HG03175 (cell line): Measurements from ENCODE around the gene SDC1.

Source experiments
- ATAC-seq: cut with Tn5 transposase; IDR thresholded peaks from one replicate; pipeline ENCODE4 v1.9.1; 2021; ENCODE audit warnings: mild to moderate bottlenecking, moderate library complexity; ENCODE audit not compliant: unreplicated experiment

SDC1 gene

DNA sequence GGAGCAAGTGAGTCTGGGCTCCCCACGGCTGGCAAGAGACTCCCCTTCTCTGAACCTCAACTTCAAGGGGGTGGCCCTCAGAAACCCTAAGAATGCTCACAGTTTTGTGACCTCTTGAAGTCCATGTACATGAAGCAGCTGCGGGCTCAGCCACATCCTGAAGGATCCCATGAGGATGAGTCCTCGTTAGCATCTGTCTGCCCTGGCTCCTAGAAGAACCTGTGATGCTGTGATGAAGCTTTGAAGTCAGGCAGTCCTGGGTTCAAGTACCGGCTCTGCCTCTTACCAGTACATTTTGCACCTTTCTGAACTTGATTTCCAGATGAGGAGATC lies 38.1 kb downstream of the SDC1 start:
- ATAC-seq, result no peak

- ATAC-seq, result no peak
These were observed 38.7 kb downstream of the SDC1 start for GRCh38 chr2:20186078-20186854.

- ATAC-seq, result no peak
These were observed 39.5 kb downstream of the SDC1 start for GRCh38 chr2:20185176-20186022.

- ATAC-seq, result no peak
These were observed 40.6 kb downstream of the SDC1 start for GRCh38 chr2:20184067-20184938.

DNA sequence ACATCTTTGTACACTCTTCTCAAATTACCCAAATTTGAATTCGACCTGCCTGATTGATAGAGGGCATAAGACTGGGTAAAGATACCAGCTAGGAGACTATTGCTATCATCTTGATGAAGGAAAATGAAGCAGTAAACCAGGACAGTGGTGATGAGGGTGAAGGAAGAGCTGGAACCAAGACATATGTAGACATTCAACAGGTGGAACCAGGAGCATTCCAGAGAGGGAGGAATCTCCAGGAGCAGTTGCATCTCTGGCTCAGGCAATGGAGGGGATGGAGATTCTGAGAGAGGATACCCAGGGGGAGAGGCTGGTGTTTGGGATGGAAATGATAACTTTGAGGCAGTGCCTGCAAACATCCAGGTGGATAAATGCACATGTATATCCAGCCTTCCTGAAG lies 41.6 kb downstream of the SDC1 start:
- no peak for ATAC-seq

GRCh38 chr2:20182241-20182931 lies 42.5 kb downstream of the SDC1 start:
- ATAC-seq, result no peak

DNA sequence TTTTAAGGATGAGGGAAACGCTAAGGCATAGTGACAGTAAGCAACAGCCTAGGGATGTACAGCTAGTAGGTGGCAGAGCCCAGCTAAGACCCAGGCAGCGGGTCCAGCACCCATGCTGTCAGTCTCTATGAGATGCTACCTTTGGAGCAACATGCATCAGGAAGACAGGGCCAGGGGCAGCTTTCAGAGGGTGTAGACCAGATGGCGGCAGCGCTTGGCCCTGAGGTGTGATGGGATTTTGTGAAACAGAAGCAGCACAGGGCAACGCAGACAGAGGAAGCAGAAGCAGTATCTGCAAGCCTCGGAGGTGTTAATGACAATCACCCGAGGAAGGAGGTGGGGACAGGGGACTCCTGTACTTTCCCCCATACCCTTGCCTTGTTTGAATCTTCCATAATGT lies 43.2 kb downstream of the SDC1 start:
- no peak for ATAC-seq

DNA sequence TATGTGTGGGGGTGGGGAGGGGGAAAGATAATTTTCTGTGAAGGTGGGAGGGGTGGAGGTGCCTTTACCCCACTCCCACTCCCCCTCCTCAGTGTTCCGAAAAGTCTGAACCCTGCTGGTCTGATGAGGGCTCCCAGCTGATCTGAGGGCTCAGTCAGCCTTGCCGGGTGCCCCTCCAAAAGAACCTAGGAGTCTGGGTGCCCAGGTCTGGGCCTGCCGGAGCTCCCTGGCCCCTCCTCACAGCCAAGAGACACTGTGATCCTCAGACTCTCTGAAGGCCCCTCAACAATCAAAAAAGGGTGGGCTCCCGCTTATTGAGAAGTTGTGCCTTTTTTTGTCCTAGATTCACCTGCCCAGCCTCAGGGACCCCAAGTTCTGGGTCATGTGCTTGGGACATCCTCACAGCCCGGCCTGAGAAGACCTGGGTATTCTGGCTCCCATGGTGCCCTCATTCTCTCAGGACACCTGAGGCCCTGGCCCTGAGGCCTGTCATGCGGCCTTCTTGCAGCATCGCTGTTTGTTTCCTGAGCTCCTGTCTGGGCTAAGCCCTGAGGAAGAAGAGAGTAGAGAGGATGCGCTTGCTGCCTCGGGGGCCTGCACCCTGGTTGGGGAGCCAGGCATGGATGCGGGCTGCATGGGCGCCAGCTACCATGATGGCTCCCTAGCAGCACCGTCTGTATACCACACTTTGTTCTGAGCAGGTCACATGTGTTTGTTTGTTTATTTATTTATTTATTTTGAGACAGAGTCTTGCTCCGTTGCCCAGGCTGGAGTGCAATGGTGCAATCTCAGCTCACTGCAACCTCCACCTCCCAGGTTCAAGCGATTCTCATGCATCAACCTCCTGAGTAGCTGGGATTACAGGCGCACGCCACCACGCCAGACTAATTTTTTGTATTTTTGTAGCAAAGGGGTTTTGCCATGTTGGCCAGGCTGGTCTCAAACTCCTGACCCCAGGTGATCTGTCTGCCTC lies 44.0 kb downstream of the SDC1 start:
- no peak for ATAC-seq

- ATAC-seq, result no peak
These were observed 45.0 kb downstream of the SDC1 start for GRCh38 chr2:20179755-20180594.

DNA sequence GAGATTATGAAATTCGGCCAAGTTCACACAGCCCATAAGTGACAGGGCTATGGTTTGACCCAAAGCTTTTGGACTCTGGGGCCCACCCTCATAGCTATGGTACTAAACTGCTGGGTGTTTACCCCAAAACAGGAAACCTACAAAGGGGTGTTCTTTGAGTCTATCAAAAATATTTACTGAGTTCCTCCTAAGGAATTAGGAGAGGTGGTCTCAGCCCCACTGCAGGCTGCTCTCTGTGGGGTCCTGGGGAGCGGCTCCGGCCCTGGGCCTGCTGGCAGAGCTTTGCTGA lies 45.5 kb downstream of the SDC1 start:
- no peak for ATAC-seq

GRCh38 chr2:20178666-20179465 lies 46.1 kb downstream of the SDC1 start:
- no peak for ATAC-seq

- no peak for ATAC-seq
These were observed 46.7 kb downstream of the SDC1 start for GRCh38 chr2:20178249-20178607.

DNA sequence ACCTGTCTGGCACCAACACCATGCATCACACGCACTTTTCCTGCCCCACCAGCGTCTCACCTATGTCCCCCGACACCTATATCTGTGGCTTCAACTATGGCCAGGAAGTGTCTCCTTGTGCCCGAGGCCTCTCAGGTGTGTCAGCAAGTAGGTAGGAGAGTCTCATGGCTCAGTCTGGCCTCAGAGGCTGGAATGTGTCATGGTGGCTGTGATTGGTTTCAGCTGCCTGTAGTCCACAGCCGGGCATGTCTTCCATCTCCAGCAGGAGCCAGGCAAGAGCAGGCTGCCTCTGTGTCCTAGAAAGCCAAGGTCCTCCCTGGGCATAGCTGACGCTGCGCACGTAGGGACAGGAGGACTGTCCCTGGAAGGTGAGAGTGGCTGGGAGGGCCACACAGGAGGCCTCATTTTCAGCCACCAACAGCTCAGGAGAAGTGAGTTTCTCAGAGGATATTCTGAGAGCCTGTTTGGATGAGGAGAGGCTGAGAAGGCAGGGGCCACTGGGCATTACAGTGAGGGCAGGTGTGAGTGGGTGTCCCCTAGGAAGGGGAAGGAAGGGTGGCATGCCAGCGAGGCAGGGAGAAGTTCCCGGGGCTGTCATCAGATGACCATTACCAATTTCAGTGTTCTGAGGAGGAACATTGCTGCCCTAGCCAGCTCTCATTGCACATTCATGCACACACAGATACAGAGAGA lies 47.2 kb downstream of the SDC1 start:
- no peak for ATAC-seq

GRCh38 chr2:20176760-20177159 lies 48.2 kb downstream of the SDC1 start:
- ATAC-seq, result no peak

DNA sequence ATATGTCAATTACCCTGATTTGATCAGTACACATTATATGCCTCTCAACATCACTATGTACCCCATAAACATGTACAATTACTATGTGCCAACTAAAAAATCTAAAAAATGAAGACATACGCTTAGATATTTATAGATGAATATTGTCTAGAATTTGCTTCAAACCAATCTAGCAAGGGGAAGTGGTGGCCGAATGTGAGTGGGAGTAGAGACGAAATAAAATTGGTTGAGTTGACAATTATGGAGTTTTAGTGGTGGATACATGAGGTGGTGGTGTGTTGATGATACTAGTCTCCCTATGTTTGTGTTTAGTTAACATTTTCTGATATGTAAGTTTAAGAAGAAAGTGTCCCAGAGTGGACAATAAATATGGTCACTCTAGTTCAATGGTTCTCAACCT lies 49.0 kb downstream of the SDC1 start:
- no peak for ATAC-seq

- no peak for ATAC-seq
These were observed 49.7 kb downstream of the SDC1 start for GRCh38 chr2:20175267-20175666.

DNA sequence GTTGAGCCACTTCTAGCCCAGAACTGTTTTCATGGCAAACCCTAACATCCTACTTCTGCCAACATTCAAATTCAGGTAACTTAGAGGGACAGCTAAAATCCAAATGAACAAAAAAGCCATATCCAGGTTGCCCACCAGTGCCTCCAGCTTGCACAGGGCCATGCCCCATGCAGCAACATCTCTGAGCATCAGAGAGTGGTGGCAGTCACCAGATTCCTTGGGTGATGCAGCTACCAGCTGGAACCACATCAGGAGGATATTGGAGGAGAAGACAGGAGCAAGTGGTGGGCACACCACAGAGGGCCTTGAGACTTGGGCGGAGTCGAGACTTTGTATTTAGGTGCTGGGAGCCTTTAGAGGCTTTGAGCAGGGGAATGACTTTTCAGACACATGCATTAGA lies 50.5 kb downstream of the SDC1 start:
- ATAC-seq, result no peak
